ELR (cell line): Measurements from ENCODE around the gene MAGOHB.
"Not testable (repeated sequence)": the region's sequence is repeated elsewhere in the genome, so short reads cannot be mapped to it uniquely, and the experiment has no call there.

Experiments used
- DNase-seq: peaks from one replicate; pipeline ENCODE4 v3.0.0-alpha.2; 2015; ENCODE audit warnings: low read depth

MAGOHB gene

GRCh38 chr12:10612110-10612509, 1.3 kb downstream of the MAGOHB start:
- DNase-seq, result no peak

- not testable (repeated sequence) for DNase-seq
These were observed 2.2 kb downstream of the MAGOHB start for GRCh38 chr12:10611258-10611657.

- DNase-seq, result no peak
These were observed 3.2 kb downstream of the MAGOHB start for GRCh38 chr12:10610188-10610587.

GRCh38 chr12:10607885-10608458, 5.4 kb downstream of the MAGOHB start:
- peak; percentile 68 for DNase-seq

- no peak for DNase-seq
These were observed 11.5 kb downstream of the MAGOHB start for GRCh38 chr12:10601860-10602259.

- DNase-seq, result no peak
These were observed 12.4 kb downstream of the MAGOHB start for GRCh38 chr12:10600988-10601387.

- no peak for DNase-seq
These were observed 17.5 kb downstream of the MAGOHB start for GRCh38 chr12:10595881-10596280.

- no peak for DNase-seq
These were observed 22.4 kb downstream of the MAGOHB start for GRCh38 chr12:10590966-10591365.

- no peak for DNase-seq
These were observed 29.0 kb downstream of the MAGOHB start for GRCh38 chr12:10584415-10584814.

GRCh38 chr12:10582704-10583103, 30.7 kb downstream of the MAGOHB start:
- no peak for DNase-seq

- not testable (repeated sequence) for DNase-seq
These were observed 31.3 kb downstream of the MAGOHB start for GRCh38 chr12:10582133-10582532.

- DNase-seq, result no peak
These were observed 39.1 kb downstream of the MAGOHB start for GRCh38 chr12:10574307-10574706.

GRCh38 chr12:10572021-10572490, 41.4 kb downstream of the MAGOHB start:
- peak; percentile 27 for DNase-seq

- DNase-seq, result no peak
These were observed 42.3 kb downstream of the MAGOHB start for GRCh38 chr12:10571141-10571540.

- DNase-seq, result no peak
These were observed 45.6 kb downstream of the MAGOHB start for GRCh38 chr12:10567813-10568212.

- no peak for DNase-seq
These were observed 49.4 kb downstream of the MAGOHB start for GRCh38 chr12:10563966-10564365.

- no peak for DNase-seq
These were observed 50.4 kb downstream of the MAGOHB start for GRCh38 chr12:10563002-10563401.

- DNase-seq, result peak; percentile 59
These were observed 51.0 kb downstream of the MAGOHB start for GRCh38 chr12:10562306-10562933.

- no peak for DNase-seq
These were observed 54.2 kb downstream of the MAGOHB start for GRCh38 chr12:10559244-10559643.

GRCh38 chr12:10558789-10559188, 54.6 kb downstream of the MAGOHB start:
- DNase-seq, result no peak

GRCh38 chr12:10558301-10558700, 55.1 kb downstream of the MAGOHB start:
- DNase-seq, result no peak

GRCh38 chr12:10557766-10558165, 55.6 kb downstream of the MAGOHB start:
- no peak for DNase-seq

- no peak for DNase-seq
These were observed 56.1 kb downstream of the MAGOHB start for GRCh38 chr12:10557329-10557728.
